Fibroblast of lung (primary cell): ENCODE results near the gene ZC3H13. TPM values are rescaled to one million over a fixed set of nuclear protein-coding genes. Genes with fewer than 3 reads are reported as not detected.

Source experiments
- DNase-seq, 2 donors: peaks; one replicate each; pipeline versions ENCODE4 v3.0.0 to v3.0.0-alpha.2; 2010; ENCODE audit warnings: low read depth in 2 of 2
- H2AFZ ChIP-seq: 2 replicates; pipeline ENCODE4 v1.5.1; 2012; ENCODE audit warnings: low read length, control low read depth, inconsistent platforms
- H3K27ac ChIP-seq: 2 replicates; pipeline ENCODE4 v1.5.1; 2011; ENCODE audit warnings: low read length, control low read depth; ENCODE audit not compliant: insufficient read depth
- H3K27me3 ChIP-seq: 2 replicates; pipeline ENCODE4 v1.5.1; 2011; ENCODE audit warnings: mild to moderate bottlenecking, low read length; ENCODE audit not compliant: control insufficient read depth, insufficient read depth
- H3K36me3 ChIP-seq: 2 replicates; pipeline ENCODE4 v1.5.1; 2011; ENCODE audit warnings: low read length; ENCODE audit not compliant: control insufficient read depth, insufficient read depth
- H3K4me1 ChIP-seq: 2 replicates; pipeline ENCODE4 v1.5.1; 2011; ENCODE audit warnings: low read length; ENCODE audit not compliant: control insufficient read depth, insufficient read depth; ENCODE audit errors: extremely low read depth
- H3K4me2 ChIP-seq: 2 replicates; pipeline ENCODE4 v1.5.1; 2011; ENCODE audit warnings: low read length, control low read depth; ENCODE audit not compliant: insufficient read depth; ENCODE audit errors: extremely low read depth
- H3K4me3 ChIP-seq, 4 experiments: fragments of 200-600 bp in 1 of 4; sonication (generic) in 1 of 4; replicated peaks in 1 of 4; 2 replicates each; pipeline ENCODE4 v1.5.1; 2011 to 2016; ENCODE audit warnings: low read length in 4 of 4, low read depth in 3 of 4, mild to moderate bottlenecking in 3 of 4, control low read depth in 2 of 4, inconsistent platforms in 1 of 4, mixed read lengths in 1 of 4; ENCODE audit not compliant: insufficient read depth in 1 of 4; ENCODE audit errors: control extremely low read depth in 1 of 4
- H3K79me2 ChIP-seq: 2 replicates; pipeline ENCODE4 v1.5.1; 2012; ENCODE audit warnings: mild to moderate bottlenecking, low read length, inconsistent platforms; ENCODE audit not compliant: control insufficient read depth, insufficient read depth
- H3K9ac ChIP-seq: 2 replicates; pipeline ENCODE4 v1.5.1; 2011; ENCODE audit warnings: mild to moderate bottlenecking, low read length, control low read depth; ENCODE audit not compliant: insufficient read depth
- H3K9me3 ChIP-seq: 2 replicates; pipeline ENCODE4 v1.5.1; 2012; ENCODE audit warnings: low read depth, low read length; ENCODE audit not compliant: control insufficient read depth, insufficient read depth
- H4K20me1 ChIP-seq: 2 replicates; pipeline ENCODE4 v1.5.1; 2011; ENCODE audit warnings: low read length; ENCODE audit not compliant: control insufficient read depth, insufficient read depth; ENCODE audit errors: extremely low read depth
- EZH2 ChIP-seq: IDR thresholded peaks from 2 replicates; pipeline ENCODE4 v1.5.1; 2012; ENCODE audit warnings: low read length, control low read depth, mild to moderate bottlenecking; ENCODE audit errors: missing control alignments
- polyA plus RNA-seq, 2 donors: library from polyadenylated mRNA; depleted of rRNA in 1 of 2; stranded (reverse) in 1 of 2; unstranded in 1 of 2; fragments of >200 nt; gene quantifications; 2 replicates each; pipeline ENCODE4 v1.2.1, GENCODE V29; 2011 to 2012; ENCODE audit warnings: missing spikeins in 1 of 2
- total RNA-seq: library from RNA; depleted of rRNA; stranded (reverse); fragments of >200 nt; gene quantifications from 2 replicates; pipeline ENCODE4 v1.2.1, GENCODE V29; 2014
- TF ChIP-seq, protein P1 (sequence below), 2 donors: IDR thresholded peaks in 1 of 2; conservative IDR thresholded peaks in 1 of 2; 1 replicate in 1 of 2; 2 replicates in 1 of 2; pipeline ENCODE4 v1.5.1; 2011 to 2012; ENCODE audit warnings: low read length in 2 of 2, control low read depth in 1 of 2, inconsistent platforms in 1 of 2, low read depth in 1 of 2, mild to moderate bottlenecking in 1 of 2

The ZC3H13 gene
- total and polyA plus RNA-seq, 2 donors (not counting 1 experiment from before 2014, with no cell fraction given) = 4.5 to 21.8 TPM

DNA sequence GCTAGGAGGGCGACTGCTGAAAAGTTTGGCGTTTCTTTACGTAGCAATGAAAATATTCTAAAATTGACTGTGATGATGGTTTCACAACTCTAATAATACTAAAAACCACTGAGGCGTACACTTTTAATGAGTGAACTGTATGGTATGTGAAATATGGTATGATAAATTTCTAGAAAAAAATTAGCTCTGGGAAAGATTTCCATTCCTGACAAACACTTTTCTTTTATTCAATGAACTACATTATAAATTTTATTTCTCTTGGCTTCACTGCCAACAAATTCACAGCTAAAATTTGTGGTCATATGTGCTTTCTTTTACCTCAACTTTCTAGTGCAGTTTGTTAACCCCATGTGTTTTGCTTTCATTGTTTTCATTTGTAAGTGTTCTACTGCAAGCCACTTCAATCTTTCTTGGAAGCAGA is 11.1 kb downstream of the ZC3H13 start:
- Histone ChIP-seq H2AFZ (no peak overlapping the region), H3K9ac (no peak overlapping the region), H3K4me3 (no peak overlapping the region), H3K27me3 (no peaks in the 10 kb centered on the region), H4K20me1 (no peaks in the 10 kb centered on the region), H3K9me3 (no peaks in the 10 kb centered on the region), H3K4me2 (no peak overlapping the region), H3K79me2 (peaks cover 10% of the 10 kb centered on the region), H3K27ac (no peak overlapping the region), H3K36me3 (peaks cover 1% of the 10 kb centered on the region), H3K4me1 (peaks cover 3% of the 10 kb centered on the region)
- no peak for TF ChIP-seq EZH2
- TF ChIP-seq, protein P1, sequence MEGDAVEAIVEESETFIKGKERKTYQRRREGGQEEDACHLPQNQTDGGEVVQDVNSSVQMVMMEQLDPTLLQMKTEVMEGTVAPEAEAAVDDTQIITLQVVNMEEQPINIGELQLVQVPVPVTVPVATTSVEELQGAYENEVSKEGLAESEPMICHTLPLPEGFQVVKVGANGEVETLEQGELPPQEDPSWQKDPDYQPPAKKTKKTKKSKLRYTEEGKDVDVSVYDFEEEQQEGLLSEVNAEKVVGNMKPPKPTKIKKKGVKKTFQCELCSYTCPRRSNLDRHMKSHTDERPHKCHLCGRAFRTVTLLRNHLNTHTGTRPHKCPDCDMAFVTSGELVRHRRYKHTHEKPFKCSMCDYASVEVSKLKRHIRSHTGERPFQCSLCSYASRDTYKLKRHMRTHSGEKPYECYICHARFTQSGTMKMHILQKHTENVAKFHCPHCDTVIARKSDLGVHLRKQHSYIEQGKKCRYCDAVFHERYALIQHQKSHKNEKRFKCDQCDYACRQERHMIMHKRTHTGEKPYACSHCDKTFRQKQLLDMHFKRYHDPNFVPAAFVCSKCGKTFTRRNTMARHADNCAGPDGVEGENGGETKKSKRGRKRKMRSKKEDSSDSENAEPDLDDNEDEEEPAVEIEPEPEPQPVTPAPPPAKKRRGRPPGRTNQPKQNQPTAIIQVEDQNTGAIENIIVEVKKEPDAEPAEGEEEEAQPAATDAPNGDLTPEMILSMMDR (conservative IDR thresholded peaks at IDR 0.05 in 1 of 2, IDR thresholded peaks at IDR 0.05 in 1 of 2; ENCODE audit: low read depth in 1 of 2, low read length in 2 of 2) = no peak
- peak; percentile 59 to 79 for DNase-seq

DNA sequence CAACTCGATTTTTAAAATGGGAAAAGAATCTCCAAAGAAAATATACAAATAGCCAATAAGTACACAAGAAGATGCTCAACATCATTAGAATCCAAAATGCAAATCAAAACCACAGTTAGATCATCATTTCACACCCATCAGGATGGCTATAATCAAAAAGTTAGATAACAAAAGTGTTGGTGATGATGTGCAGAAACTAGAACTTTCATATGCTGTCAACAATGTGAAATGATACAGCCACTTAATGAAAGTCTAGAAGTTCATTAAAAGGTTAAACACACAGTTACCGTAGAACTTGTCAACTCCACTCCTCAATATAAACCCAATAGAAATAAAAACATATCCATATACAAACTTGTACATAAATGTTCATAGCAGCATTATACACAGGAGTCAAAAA is 11.8 kb downstream of the ZC3H13 start:
- TF ChIP-seq EZH2 = no peak
- TF ChIP-seq, protein P1 (conservative IDR thresholded peaks at IDR 0.05 in 1 of 2, IDR thresholded peaks at IDR 0.05 in 1 of 2; ENCODE audit: low read depth in 1 of 2, low read length in 2 of 2) = no peak
- Histone ChIP-seq H3K4me3 (no peak overlapping the region), H3K36me3 (peaks cover 1% of the 10 kb centered on the region), H3K79me2 (peaks cover 10% of the 10 kb centered on the region), H3K9ac (no peak overlapping the region), H3K4me2 (no peak overlapping the region), H4K20me1 (no peaks in the 10 kb centered on the region), H3K9me3 (no peaks in the 10 kb centered on the region), H3K4me1 (peaks cover 3% of the 10 kb centered on the region), H3K27me3 (no peaks in the 10 kb centered on the region), H3K27ac (no peak overlapping the region), H2AFZ (no peak overlapping the region)
- no peak for DNase-seq

DNA sequence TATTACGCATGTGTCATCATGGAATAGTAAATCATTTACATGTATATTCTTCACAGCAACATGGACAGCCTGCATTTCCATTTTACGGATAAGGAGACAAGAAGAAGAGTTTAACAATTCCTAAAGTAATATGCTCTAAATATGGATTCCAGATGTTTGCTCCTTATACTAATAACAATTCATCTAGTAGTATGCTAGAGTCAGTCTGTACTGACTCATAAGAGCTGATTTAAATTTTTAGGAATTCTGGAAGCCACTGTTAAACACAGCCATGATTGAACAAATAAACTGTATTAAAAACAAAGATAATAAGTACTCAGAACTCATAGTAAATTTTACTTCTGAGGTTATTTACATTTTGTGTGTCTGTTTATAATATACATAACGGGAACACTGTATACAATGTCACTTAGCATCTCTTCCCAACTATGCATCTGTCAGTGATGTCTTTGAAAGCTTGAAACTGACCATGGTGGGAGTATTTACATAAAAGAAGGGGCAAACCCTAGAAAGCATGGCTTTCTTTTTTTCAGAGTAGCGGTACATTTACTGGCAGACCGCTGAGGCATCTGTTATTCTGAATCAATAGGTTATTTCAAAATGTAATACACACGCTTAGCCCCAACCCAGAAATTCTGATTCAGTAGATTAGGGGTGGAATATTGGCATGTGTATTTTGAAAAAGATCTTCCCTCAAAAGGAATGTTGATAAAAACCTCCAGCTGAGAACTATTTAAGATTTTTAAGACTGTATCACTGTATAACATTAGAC is 12.9 kb downstream of the ZC3H13 start:
- peaks cover 1% of the 10 kb centered on the region for H3K79me2 ChIP-seq
- H3K9ac ChIP-seq = no peak overlapping the region
- no peak overlapping the region for H3K4me2 ChIP-seq
- peaks cover 1% of the 10 kb centered on the region for H3K36me3 ChIP-seq
- no peak overlapping the region for H2AFZ ChIP-seq
- H3K9me3 ChIP-seq = no peaks in the 10 kb centered on the region
- no peak overlapping the region for H3K4me3 ChIP-seq
- H4K20me1 ChIP-seq = no peaks in the 10 kb centered on the region
- no peak overlapping the region for H3K27ac ChIP-seq
- peaks cover 3% of the 10 kb centered on the region for H3K4me1 ChIP-seq
- peak; percentile 25 to 86 for DNase-seq
- no peak for TF ChIP-seq EZH2
- TF ChIP-seq, protein P1 (conservative IDR thresholded peaks at IDR 0.05 in 1 of 2, IDR thresholded peaks at IDR 0.05 in 1 of 2; ENCODE audit: low read depth in 1 of 2, low read length in 2 of 2) = no peak
- no peaks in the 10 kb centered on the region for H3K27me3 ChIP-seq
